GM12875 (cell line): Measurements from ENCODE around the gene CDH12.

Experiments used
- H3K4me3 ChIP-seq: one replicate; pipeline ENCODE4 v1.5.1; 2011; ENCODE audit warnings: low read depth, low read length, control low read depth
- TF ChIP-seq, protein P1 (sequence below): IDR thresholded peaks from 2 replicates; pipeline ENCODE4 v1.5.1; 2011; ENCODE audit warnings: low read depth, mild to moderate bottlenecking, control low read depth, inconsistent platforms, low read length, moderate library complexity, borderline replicate concordance; ENCODE audit not compliant: insufficient read depth

Gene CDH12

DNA sequence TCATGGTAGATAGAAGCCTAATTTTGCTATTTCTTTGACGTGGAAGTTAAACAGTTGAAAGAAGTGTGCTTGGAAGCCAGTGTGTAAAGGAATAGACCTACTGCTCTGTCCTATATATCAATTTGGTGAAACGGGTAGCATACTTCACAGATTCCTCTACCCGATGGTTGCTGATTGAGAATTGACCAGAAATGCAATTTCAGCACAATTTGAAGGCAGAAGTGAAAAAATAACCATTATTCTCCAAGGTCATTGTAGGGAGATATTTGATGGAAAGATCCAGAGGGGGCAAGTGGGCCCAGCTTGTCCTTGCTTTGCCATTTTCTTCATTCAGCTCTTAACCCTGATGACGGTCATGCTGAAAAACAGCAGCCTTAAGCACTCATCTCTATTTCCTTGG lies 15.3 kb downstream of the CDH12 start:
- no peak overlapping the region for H3K4me3 ChIP-seq
- TF ChIP-seq, protein P1, sequence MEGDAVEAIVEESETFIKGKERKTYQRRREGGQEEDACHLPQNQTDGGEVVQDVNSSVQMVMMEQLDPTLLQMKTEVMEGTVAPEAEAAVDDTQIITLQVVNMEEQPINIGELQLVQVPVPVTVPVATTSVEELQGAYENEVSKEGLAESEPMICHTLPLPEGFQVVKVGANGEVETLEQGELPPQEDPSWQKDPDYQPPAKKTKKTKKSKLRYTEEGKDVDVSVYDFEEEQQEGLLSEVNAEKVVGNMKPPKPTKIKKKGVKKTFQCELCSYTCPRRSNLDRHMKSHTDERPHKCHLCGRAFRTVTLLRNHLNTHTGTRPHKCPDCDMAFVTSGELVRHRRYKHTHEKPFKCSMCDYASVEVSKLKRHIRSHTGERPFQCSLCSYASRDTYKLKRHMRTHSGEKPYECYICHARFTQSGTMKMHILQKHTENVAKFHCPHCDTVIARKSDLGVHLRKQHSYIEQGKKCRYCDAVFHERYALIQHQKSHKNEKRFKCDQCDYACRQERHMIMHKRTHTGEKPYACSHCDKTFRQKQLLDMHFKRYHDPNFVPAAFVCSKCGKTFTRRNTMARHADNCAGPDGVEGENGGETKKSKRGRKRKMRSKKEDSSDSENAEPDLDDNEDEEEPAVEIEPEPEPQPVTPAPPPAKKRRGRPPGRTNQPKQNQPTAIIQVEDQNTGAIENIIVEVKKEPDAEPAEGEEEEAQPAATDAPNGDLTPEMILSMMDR, result no peak

DNA sequence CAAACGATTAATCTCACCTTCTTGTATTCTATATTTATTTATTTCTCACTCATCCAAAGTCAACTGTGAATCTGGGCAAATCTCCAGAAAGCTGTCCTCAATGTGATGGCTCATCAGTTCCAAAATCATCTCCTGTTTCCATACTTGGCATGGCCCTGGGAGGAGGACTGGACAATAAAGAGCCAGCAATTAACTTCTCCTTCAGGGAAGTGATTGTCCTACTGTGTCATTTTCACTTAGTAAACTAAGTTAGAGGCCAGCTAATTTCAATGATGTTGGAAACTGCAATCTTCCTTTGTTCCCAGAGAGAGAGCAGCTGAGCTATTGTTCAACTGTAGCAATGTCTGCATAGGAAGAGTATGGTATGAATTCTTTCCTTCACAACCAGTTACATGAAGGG lies 17.5 kb downstream of the CDH12 start:
- TF ChIP-seq, protein P1, result no peak
- H3K4me3 ChIP-seq, result no peak overlapping the region

DNA sequence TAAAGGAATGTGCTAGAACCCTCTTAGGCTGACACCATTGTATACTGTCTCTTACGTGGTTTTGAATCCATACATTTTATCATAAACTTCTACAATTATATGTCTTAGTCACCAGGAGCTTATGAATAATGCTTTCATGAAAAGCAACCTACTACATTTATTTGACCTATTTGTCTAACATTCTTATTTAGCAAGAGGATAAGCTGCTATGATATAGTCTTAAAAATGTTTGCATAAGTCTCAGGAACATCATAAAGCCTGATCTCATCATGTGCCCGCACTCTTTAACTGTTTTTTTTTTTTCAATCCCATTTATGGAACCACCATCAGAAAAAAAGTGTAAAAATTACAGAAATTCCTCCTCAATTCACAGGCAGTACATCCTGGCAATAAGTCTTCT lies 59.7 kb downstream of the CDH12 start:
- TF ChIP-seq, protein P1, result no peak

DNA sequence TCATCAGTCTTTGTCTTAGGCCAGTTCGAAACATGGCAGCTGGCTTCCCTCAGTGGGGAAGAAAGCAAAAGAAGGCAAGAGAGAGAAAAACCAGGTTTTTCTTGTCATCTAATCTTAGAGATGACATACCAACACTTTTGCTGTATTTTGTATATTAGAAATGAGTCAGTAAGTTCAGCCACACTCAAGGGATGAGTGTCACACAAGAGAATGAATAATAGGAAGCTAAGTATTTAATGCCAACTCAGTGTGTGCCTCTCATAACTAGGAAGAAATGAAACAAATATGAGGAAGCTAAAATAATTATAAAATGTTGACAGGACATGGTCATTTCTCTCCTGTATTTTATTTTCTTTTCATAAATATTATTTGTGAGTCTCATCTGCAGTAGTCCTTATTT lies 65.3 kb downstream of the CDH12 start:
- H3K4me3 ChIP-seq, result no peak overlapping the region
- TF ChIP-seq, protein P1, result no peak

More for the DNA sequence above, 59.7 kb downstream of the CDH12 start:
- no peak overlapping the region for H3K4me3 ChIP-seq

DNA sequence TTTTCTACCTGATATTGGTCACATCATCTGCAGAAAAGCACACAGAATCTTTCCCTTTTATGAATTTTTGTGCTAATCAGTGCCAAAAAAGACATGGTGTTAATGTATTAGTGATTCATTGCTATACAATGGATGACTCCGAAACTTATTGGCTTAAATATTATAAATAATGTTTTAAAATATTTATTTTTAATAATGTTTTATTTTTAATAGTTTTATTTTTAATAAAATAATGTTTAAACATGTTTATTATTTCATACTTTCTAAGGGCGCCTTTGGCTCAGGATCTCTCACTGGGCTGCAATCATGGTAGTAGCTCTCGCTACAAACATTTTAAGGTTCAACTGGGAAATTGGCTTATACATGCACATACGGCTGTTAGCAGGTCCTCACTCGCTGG lies 65.7 kb downstream of the CDH12 start:
- TF ChIP-seq, protein P1, result no peak

DNA sequence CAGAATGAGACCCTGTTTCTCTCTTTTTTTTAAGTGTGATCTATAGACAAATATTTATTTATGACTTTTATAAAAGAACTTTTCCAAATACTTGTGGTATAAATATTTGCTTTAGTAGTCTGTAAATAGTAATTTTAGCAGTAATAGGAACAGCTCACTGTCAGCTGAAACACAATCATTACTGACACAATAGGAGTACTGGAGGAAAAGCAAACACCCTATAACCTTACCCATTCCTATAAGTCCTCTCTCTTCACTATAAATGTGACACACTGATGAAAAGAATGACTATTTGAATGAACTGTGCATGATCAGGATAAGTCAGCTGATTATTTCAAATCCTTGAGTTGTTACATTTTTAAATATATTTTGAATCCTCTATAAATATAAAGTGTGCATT lies 72.4 kb downstream of the CDH12 start:
- no peak overlapping the region for H3K4me3 ChIP-seq
- TF ChIP-seq, protein P1, result no peak

More for the DNA sequence above, 65.7 kb downstream of the CDH12 start:
- no peak overlapping the region for H3K4me3 ChIP-seq

DNA sequence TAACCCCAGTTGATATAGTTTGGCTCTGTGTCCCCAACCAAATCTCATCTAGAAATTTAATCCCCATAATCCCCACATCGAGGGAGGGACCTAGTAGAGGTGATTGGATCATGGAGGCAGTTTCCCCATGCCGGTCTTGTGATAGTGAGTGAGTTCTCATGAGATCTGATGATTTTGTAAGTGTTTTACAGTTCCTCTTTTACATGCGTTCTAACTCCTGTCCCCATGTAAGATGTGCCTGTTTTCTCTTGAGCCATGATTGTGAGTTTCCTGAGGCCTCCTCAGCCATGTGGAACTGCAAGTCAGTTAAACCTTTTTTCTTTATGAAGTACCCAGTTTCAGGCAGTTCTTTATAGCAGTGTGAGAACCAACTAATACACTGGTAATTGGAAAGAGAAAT lies 73.6 kb downstream of the CDH12 start:
- TF ChIP-seq, protein P1, result no peak
- no peak overlapping the region for H3K4me3 ChIP-seq
